H54 (cell line): ENCODE data around the gene FOXN4.

Experiments
- DNase-seq: peaks from one replicate; pipeline ENCODE4 v3.0.0; 2011; ENCODE audit warnings: low spot score, mixed read lengths; ENCODE audit not compliant: insufficient read length
- FAIRE-seq: peaks from 3 replicates; lab custom pipeline; 2011; peaks lifted over from hg19 to GRCh38; lab: Jason Lieb, UNC
- POLR2A ChIP-seq: IDR thresholded peaks from 2 replicates; pipeline ENCODE4 v1.6.1; 2011; ENCODE audit warnings: low read depth, mild to moderate bottlenecking, low read length

FOXN4 gene

GRCh38 chr12:109278912-109279311, 30.2 kb downstream of the FOXN4 start:
- FAIRE-seq (no peak), DNase-seq (no peak)
- no peak for TF ChIP-seq POLR2A

- TF ChIP-seq POLR2A = no peak
- no peak for DNase-seq
Measured at GRCh38 chr12:109277899-109278762, 31.0 kb downstream of the FOXN4 start.

GRCh38 chr12:109277255-109277898, 31.7 kb downstream of the FOXN4 start:
- TF ChIP-seq POLR2A = no peak
- no peak for DNase-seq
- FAIRE-seq = no peak

More at GRCh38 chr12:109277899-109278762, 31.0 kb downstream of the FOXN4 start:
- no peak for FAIRE-seq

- FAIRE-seq (no peak), DNase-seq (no peak)
- no peak for TF ChIP-seq POLR2A
Measured at GRCh38 chr12:109276160-109276559, 32.9 kb downstream of the FOXN4 start.

GRCh38 chr12:109275173-109275572, 33.9 kb downstream of the FOXN4 start:
- DNase-seq (no peak), FAIRE-seq (no peak)
- TF ChIP-seq POLR2A = no peak

- no peak for DNase-seq
- FAIRE-seq = no peak
- TF ChIP-seq POLR2A = no peak
Measured at GRCh38 chr12:109274381-109274780, 34.7 kb downstream of the FOXN4 start.

- TF ChIP-seq POLR2A = no peak
- DNase-seq = no peak
- no peak for FAIRE-seq
Measured at GRCh38 chr12:109273354-109273753, 35.7 kb downstream of the FOXN4 start.

- FAIRE-seq (no peak), DNase-seq (no peak)
- no peak for TF ChIP-seq POLR2A
Measured at GRCh38 chr12:109271418-109271817, 37.7 kb downstream of the FOXN4 start.

GRCh38 chr12:109270494-109270893, 38.6 kb downstream of the FOXN4 start:
- FAIRE-seq (no peak), DNase-seq (no peak)
- no peak for TF ChIP-seq POLR2A

- DNase-seq = no peak
- TF ChIP-seq POLR2A = no peak
- no peak for FAIRE-seq
Measured at GRCh38 chr12:109269428-109269827, 39.7 kb downstream of the FOXN4 start.

- DNase-seq (no peak), FAIRE-seq (no peak)
- no peak for TF ChIP-seq POLR2A
Measured at GRCh38 chr12:109268896-109269295, 40.2 kb downstream of the FOXN4 start.

GRCh38 chr12:109267361-109267760, 41.7 kb downstream of the FOXN4 start:
- TF ChIP-seq POLR2A = no peak
- FAIRE-seq (no peak), DNase-seq (no peak)

GRCh38 chr12:109266106-109266879, 42.8 kb downstream of the FOXN4 start:
- FAIRE-seq (no peak), DNase-seq (no peak)
- no peak for TF ChIP-seq POLR2A
